Nucleus accumbens (tissue), 56 donors: Measurements from ENCODE around the gene SORBS1.

ENCODE experiments used
- DNase-seq, 56 donors: peaks; one replicate each; lab custom pipeline; 2025; lab: John Stamatoyannopoulos, UW

Gene SORBS1

GRCh38 chr10:95499482-95499989, 61.6 kb downstream of the SORBS1 start:
- no peak for DNase-seq

- no peak for DNase-seq
Measured at GRCh38 chr10:95496951-95497350, 64.2 kb downstream of the SORBS1 start.

DNA sequence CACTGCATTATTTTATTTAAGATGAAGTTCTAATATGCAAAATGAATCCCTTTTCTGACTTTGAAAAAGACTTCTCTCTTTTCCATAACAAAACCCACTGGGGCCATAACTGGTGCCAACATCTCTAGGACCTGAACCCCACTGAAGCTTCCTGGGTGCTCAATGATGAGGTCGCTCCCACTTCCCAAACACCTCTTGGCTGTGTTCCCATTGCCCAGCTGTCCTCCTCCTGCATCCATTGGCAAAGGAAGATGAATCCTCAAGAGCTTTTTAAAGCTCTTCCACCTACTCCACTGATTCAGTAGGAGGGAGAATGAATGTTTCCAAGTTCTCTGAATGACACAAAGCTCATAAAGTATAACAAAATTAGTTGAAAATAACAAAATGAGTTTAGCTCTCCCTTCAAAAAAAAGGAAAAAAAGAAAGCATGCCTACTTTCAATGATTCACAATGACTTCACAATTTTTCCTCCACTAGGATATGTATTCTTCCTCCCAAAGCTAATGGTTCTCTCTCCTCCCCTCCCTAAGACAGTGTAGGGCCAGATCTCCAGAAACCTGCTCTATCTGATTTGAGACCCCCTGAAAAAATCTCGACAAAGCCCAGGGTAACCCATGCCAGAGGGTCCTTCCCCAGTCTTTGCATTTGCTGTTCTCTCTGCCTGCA, 64.8 kb downstream of the SORBS1 start:
- peak in 1 of 56 donors; percentile 21 for DNase-seq

GRCh38 chr10:95493862-95494261, 67.3 kb downstream of the SORBS1 start:
- DNase-seq: no peak

- DNase-seq: no peak
Measured at GRCh38 chr10:95487994-95488393, 73.2 kb downstream of the SORBS1 start.

DNA sequence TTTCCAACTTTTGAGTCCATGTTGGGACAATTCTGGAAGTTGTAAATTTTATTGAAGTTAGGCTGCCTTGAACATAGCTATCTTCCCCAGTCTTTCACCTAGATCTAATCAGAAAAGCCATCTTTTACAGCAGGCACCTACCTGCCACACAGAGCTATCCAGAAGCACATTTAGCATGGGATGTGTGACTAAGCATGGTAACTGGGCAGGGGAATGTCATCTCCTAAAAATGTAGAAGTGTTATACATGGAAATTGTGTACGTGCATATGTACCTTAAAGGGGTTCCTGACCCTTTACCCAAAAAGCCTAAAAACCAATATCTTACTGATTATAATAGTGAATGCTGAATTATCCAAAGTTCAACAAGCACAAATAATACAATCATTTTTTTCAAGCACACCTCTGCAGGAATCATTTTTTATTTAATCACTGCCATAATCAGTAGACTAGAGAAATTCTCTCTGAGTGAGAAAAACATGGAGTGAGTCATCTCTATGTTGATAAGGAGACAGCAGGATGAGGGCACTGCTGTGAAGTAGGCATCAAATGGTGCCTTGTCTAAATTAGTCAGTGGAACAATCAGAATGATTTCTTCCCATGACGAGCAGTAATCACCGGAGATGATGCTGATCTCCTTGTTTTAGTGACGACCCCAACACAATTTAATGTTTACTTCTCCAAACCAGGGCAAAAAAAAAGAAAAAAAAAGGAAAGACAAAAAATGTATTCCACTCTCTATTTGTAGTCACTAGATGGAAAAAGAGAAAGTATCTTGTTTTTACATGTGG, 75.9 kb downstream of the SORBS1 start:
- DNase-seq: peak in 1 of 56 donors; percentile 21

DNA sequence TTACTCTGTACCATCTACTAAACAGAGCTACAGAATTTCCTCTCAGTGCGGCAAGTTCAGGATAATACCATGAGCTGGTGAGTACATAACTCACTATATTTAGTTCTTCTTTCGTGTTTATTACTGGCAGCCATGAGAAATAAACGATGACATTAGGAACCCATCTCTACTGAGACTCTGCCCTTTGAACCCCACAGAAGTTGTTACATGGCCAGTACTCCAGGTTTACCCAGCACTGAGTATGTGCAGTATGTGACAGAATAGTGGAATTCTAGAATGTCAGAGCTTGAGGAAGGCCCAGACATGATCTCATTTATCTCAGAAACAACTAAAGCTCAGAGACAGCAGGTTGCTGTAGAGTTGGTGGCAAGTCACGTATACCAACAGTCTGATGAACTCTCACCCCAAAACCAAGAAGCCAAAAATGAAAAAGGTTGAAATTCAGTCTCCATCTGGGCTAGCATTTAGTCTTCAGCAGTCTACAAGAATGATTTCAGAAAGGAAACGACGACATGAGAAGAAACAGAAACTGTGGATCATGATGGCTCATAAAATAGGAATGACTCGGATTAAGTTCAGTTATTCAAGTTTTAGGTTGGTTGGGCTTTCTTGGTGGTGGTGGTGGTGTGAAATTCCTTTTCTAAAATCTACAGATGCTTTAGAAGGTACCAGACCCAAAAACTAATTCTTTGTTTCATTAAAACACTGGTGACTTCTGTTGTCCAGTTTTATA, 78.5 kb downstream of the SORBS1 start:
- DNase-seq: no peak

DNA sequence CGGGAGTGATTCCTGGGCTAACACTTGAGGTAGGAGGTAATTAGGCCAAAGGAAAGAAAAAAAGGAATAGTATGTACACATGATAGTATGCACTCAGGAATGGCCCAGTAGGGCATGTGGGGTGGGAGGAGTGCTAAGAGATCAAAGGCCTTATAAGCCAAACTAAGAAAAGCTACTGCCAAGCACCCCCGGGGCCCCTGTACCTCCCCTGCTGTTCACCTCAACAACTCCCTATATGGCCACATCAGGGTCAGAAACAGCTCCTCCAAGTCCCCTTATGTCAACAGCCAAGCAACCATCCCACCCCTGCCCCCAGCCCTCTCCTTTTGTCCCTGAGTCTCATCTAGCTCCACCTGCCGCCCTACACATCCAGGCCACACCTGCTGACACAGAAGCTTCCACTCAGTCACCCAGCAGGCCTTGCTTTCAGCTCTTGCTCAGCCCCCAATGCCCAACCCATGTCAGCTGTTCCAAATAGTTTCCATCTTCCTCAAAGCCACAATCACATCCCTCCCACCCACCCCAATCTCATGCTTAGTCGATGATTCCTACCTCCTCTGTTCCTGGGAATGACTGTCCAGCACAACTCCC, 80.2 kb downstream of the SORBS1 start:
- DNase-seq: no peak

DNA sequence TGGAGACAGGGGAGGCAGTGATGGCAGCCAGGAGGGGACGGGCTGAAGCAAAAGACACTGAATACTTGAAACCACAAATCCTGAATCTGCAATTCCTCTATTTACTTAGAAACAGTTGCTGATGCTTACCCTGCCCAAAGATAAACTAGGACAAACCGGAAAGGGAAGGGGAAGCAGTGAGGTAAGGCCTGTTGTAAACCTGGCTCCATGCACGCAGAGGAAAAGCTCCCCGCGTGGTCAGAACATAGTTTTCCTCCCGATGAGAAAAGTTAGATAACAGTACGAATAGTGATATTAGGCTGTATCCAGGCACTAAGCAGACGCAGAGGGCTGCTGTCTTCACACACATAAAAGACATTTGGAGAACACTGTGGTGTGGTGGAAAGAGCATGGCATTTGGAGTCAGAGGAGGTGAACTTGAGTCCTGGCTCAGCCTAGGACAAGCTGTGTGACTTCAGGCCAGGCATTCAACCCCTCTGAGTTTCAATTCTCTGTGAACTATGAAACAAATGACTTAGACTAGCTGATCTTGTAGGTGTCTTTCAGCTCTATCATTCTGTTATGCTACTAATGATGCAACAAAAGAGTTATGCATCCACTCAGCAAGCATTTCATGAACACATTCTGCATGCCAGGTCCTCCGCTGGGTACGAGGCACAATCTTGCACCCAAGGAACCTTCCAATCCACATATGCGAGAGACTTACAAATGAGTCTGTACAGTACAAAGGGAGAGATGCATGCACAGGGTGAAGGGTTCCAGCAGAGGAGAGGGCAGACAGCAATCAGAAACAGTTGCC, 80.9 kb downstream of the SORBS1 start:
- no peak for DNase-seq

DNA sequence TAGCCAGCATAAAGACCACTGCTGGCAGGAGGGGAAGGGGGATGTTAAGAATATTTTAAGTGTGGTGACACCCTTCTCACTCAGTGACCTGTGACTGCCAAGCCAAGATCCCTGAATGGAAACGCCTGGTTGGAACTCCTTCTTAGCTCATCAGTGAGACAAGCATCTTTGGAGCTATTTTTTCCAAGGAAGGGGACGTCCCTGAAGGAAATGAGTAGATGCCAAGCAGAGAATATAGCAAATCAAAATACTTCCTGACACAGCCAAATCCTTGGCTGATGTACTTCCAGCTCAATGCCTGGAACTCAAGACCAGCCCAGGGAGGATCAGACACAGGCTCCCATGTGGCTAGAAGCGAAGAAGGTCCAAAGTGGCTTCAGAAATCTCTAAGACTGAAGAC, 82.2 kb downstream of the SORBS1 start:
- peak in 1 of 56 donors; percentile 25 for DNase-seq

DNA sequence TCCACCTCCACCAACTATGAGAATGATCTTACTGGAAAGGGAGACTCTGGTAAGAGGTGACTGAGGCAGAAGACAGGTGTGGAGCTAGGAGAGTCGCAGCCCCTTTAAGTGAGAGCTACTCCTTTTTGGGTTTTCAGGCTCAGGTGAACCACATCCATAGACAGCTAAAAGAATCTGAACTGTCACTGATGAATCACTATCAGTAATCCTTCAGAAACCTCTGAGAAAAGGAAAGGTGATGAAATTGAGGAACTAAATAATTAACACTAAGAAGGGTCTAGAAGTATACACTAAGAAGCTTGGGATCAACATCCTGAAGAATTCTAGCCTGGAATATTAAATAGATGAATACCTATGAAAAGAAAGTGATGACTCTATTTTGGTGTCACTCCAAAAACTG, 83.0 kb downstream of the SORBS1 start:
- no peak for DNase-seq

- no peak for DNase-seq
Measured at GRCh38 chr10:95477175-95477520, 84.0 kb downstream of the SORBS1 start.

DNA sequence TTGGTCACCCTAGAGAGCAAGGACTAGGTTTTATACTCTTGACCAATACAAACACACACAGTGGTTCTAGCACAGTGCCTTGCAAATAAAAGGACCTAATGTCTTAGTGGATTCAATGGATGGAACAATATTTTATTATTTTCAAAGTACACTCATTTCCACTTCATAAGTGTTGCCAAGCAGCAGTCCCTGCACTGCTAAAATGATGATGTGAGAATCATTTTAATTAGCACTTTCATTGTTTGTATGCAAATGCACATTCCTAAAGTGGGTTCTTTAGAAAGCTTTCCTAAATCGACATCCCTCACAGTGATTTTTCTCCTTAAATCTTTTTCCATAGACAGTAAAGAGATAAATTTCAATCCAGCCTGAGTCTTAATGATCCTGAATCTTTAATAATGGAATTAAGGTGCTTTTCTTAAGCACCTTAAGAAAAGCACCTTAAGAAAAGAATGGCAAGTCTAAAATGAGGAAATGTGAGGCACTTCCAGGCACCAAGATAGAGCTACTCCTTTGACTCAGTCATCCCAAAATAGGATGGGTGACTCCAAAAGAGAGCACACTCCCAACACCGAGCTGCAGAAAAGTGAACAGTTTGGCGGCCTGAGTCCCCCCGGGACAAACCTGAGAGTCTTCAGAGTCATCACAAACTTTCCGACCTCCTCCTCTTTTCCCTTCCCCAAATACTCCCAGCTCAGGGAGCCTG, 84.5 kb downstream of the SORBS1 start:
- peak in 3 of 56 donors; percentile 18 to 43 (median 37) for DNase-seq

- DNase-seq: no peak
Measured at GRCh38 chr10:95475827-95476468, 85.2 kb downstream of the SORBS1 start.

DNA sequence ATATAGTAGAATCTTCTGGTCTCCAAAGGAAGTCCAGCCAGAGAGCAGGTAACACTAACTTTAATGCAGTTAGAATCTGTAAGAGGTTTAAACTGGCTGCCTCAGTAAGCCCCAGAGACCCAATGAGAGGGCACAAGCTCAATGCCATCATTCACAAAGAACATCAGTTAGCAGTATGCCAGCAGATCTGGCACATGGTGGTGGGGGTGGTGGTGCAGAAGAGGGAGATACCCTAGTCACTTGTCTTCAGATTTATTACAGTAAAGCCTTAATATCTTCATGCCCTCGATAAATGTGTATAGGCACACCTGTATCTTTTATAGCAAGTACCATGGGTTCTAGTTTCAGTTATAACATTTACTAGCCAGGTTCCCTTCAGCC, 86.2 kb downstream of the SORBS1 start:
- peak in 6 of 56 donors; percentile 23 to 61 (median 45) for DNase-seq

DNA sequence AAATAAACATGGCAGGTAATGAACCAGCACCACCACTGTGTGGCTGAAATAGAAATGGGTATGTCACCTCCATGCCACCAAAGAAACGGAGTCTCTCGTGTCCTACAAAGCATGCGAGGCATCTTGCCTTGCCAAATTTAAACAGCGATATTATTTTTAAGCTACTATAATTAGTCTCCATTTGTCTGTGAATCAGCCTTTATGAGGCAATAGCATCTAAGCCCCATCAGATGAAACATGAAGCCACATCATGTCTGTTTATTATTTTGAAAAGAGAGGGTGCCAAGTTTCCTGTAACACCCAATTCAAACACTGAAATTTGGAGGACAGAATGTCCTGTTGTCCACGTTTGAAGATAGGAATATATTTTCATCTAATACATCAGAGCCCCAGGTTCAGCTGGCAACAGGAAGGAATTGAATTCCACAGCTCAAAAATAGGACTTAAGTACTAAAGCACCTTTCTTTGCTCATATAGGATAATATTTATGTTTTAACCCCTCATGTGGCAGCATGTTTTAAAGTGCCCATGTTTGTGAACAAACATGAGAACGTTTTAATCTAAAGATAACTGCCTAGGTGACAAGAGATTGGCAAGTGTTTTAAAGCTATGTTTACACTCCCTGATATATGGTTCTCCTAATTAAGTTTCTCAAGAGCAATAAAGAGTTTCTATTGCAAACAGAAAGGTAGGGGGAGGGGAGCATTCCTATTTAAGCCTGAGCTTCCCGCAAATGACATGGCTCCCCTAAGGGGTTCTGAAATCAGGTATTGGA, 86.8 kb downstream of the SORBS1 start:
- peak in 1 of 56 donors; percentile 34 for DNase-seq

- DNase-seq: no peak
Measured at GRCh38 chr10:95472304-95473088, 88.7 kb downstream of the SORBS1 start.
